Progenitor cell of endocrine pancreas (in vitro differentiated cells): ENCODE results near the gene DEFB115. TPM values are rescaled to one million over a fixed set of nuclear protein-coding genes. Genes with fewer than 3 reads are reported as not detected.
A peak's percentile ranks its signal among the peaks of the same experiment; 100 is the strongest.
"Not testable (repeated sequence)": the region's sequence is repeated elsewhere in the genome, so short reads cannot be mapped to it uniquely, and the experiment has no call there.

Experiments used
- DNase-seq: peaks from one replicate; pipeline ENCODE4 v3.0.0; 2021; ENCODE audit warnings: low spot score; ENCODE audit not compliant: unreplicated experiment
- H3K27ac Mint-ChIP-seq: 2 replicates; pipeline ENCODE4 v1.8.0; 2021; ENCODE audit warnings: mild to moderate bottlenecking, moderate library complexity, mixed read lengths
- H3K27me3 Mint-ChIP-seq: 2 replicates; pipeline ENCODE4 v1.8.0; 2021; ENCODE audit warnings: mixed read lengths
- H3K36me3 Mint-ChIP-seq: 2 replicates; pipeline ENCODE4 v1.8.0; 2022; ENCODE audit warnings: mixed read lengths; ENCODE audit not compliant: insufficient read depth
- H3K4me1 Mint-ChIP-seq: 2 replicates; pipeline ENCODE4 v1.8.0; 2021; ENCODE audit warnings: low read depth, mixed read lengths
- H3K4me3 Mint-ChIP-seq: 2 replicates; pipeline ENCODE4 v1.8.0; 2021; ENCODE audit warnings: low read depth, mild to moderate bottlenecking, moderate library complexity, mixed read lengths
- H3K9me3 Mint-ChIP-seq: 2 replicates; pipeline ENCODE4 v1.8.0; 2021; ENCODE audit warnings: low read depth, mixed read lengths
- CTCF ChIP-seq: fragments of 200-600 bp; sonication (generic); IDR thresholded peaks from one replicate; pipeline ENCODE4 v1.5.0; 2021; ENCODE audit warnings: antibody characterized with exemption, mild to moderate bottlenecking; ENCODE audit not compliant: unreplicated experiment
- total RNA-seq: library from RNA; stranded (reverse); gene quantifications from 2 replicates; pipeline ENCODE4 v1.2.1, GENCODE V29; 2021

DEFB115 gene
- total RNA-seq, 1 donor from 2014 or later, result not detected

- no peak for DNase-seq
- Mint-ChIP-seq H3K27ac (no peak overlapping the region), H3K9me3 (peaks cover 78% of the 10 kb centered on the region), H3K4me1 (no peaks in the 10 kb centered on the region), H3K4me3 (no peak overlapping the region), H3K27me3 (no peaks in the 10 kb centered on the region), H3K36me3 (peaks cover 2% of the 10 kb centered on the region)
- TF ChIP-seq CTCF, result peak; percentile 21
Observed at GRCh38 chr20:31260326-31260932, 3.0 kb downstream of the DEFB115 start.

- Mint-ChIP-seq H3K27ac (no peak overlapping the region), H3K36me3 (peaks cover 2% of the 10 kb centered on the region), H3K4me1 (no peaks in the 10 kb centered on the region), H3K4me3 (no peak overlapping the region), H3K27me3 (no peaks in the 10 kb centered on the region), H3K9me3 (peaks cover 81% of the 10 kb centered on the region)
- DNase-seq, result no peak
- TF ChIP-seq CTCF, result no peak
Observed at GRCh38 chr20:31274441-31274840, 17.0 kb downstream of the DEFB115 start.

GRCh38 chr20:31278178-31278577 lies 20.7 kb downstream of the DEFB115 start:
- Mint-ChIP-seq H3K9me3 (peaks cover 81% of the 10 kb centered on the region), H3K36me3 (peaks cover 2% of the 10 kb centered on the region), H3K4me1 (no peaks in the 10 kb centered on the region), H3K27ac (no peak overlapping the region), H3K4me3 (no peak overlapping the region), H3K27me3 (no peaks in the 10 kb centered on the region)
- no peak for TF ChIP-seq CTCF
- DNase-seq, result no peak

- H3K27ac Mint-ChIP-seq, DNase-seq, H3K4me1 Mint-ChIP-seq, H3K4me3 Mint-ChIP-seq, H3K27me3 Mint-ChIP-seq, H3K36me3 Mint-ChIP-seq: not testable (repeated sequence)
- H3K9me3 Mint-ChIP-seq, result peaks cover 93% of the 10 kb centered on the region
Observed at GRCh38 chr20:31284964-31285363, 27.5 kb downstream of the DEFB115 start.

- Mint-ChIP-seq H3K27ac (no peak within 1 kb of the TSS), H3K27me3 (no peaks in the 10 kb centered on the region), H3K4me1 (no peaks in the 10 kb centered on the region), H3K9me3 (peaks cover 80% of the 10 kb centered on the region), H3K4me3 (no peak within 1 kb of the TSS), H3K36me3 (peaks cover 6% of the 10 kb centered on the region)
- TF ChIP-seq CTCF, result no peak
- no peak for DNase-seq
Observed at GRCh38 chr20:31308535-31309162, 51.2 kb downstream of the DEFB115 start, which contains the start of gene DEFB116. TSS of gene DEFB116 (minus strand) at chr20:31308585. CDS start at chr20:31308585, 0 bp downstream.

Other genes with a start within 250 kb of the DEFB115 start
- gene DEFB116, start 50.9 kb downstream of the DEFB115 start, total RNA-seq, result not detected in 2 replicates
- gene DEFB118, start 110.9 kb downstream of the DEFB115 start, total RNA-seq, result not detected in 2 replicates
- gene DEFB119, start 132.9 kb downstream of the DEFB115 start, total RNA-seq, result not detected in 2 replicates
- gene DEFB121, start 148.6 kb downstream of the DEFB115 start, total RNA-seq, result not detected in 2 replicates
- not detected in 2 replicates for gene DEFB123, start 183.0 kb downstream of the DEFB115 start, total RNA-seq
- gene DEFB124, start 217.5 kb downstream of the DEFB115 start, total RNA-seq, result not detected in 2 replicates
- not detected in 2 replicates for gene REM1, start 217.6 kb downstream of the DEFB115 start, total RNA-seq